KMS-11 (cell line): ENCODE data around the gene CLIP2.

Experiments used
- H2AFZ ChIP-seq: fragments of 200-600 bp; sonication (generic); 2 replicates; pipeline ENCODE4 v1.6.1; 2016; ENCODE audit warnings: antibody characterized with exemption, mixed run types, low read depth
- H3K27ac ChIP-seq: fragments of 200-600 bp; sonication (generic); 2 replicates; pipeline ENCODE4 v1.6.1; 2016; ENCODE audit warnings: mild to moderate bottlenecking, mixed run types
- H3K27me3 ChIP-seq: fragments of 200-600 bp; sonication (generic); 2 replicates; pipeline ENCODE4 v1.6.1; 2017; ENCODE audit warnings: mild to moderate bottlenecking, low read depth, mixed run types, moderate library complexity; ENCODE audit not compliant: insufficient read depth
- H3K36me3 ChIP-seq: fragments of 200-600 bp; sonication (generic); 2 replicates; pipeline ENCODE4 v1.6.1; 2017; ENCODE audit warnings: mild to moderate bottlenecking, mixed run types; ENCODE audit not compliant: insufficient read depth
- H3K4me1 ChIP-seq: fragments of 200-600 bp; sonication (generic); 2 replicates; pipeline ENCODE4 v1.6.1; 2016; ENCODE audit warnings: mild to moderate bottlenecking, low read depth, mixed run types; ENCODE audit not compliant: poor library complexity, severe bottlenecking
- H3K4me2 ChIP-seq: fragments of 200-600 bp; sonication (generic); 2 replicates; pipeline ENCODE4 v1.7.0; 2016; ENCODE audit warnings: mild to moderate bottlenecking, mixed run types
- H3K4me3 ChIP-seq: fragments of 200-600 bp; sonication (generic); IDR thresholded peaks from 2 replicates; pipeline ENCODE4 v1.6.1; 2017; ENCODE audit warnings: low read depth, low read length, mixed read lengths; ENCODE audit not compliant: insufficient read depth
- H3K79me2 ChIP-seq: fragments of 200-600 bp; sonication (generic); 2 replicates; pipeline ENCODE4 v1.6.1; 2016; ENCODE audit warnings: low read depth, mixed run types; ENCODE audit not compliant: insufficient read depth
- H3K9ac ChIP-seq: fragments of 200-600 bp; sonication (generic); 2 replicates; pipeline ENCODE4 v1.6.1; 2016; ENCODE audit warnings: mild to moderate bottlenecking, mixed run types
- H4K20me1 ChIP-seq: fragments of 200-600 bp; sonication (generic); 2 replicates; pipeline ENCODE4 v1.6.1; 2016; ENCODE audit warnings: mild to moderate bottlenecking, mixed run types; ENCODE audit not compliant: insufficient read depth
- CTCF ChIP-seq: fragments of 200-600 bp; sonication (generic); conservative IDR thresholded peaks from 2 replicates; pipeline ENCODE4 v1.6.1; 2017; ENCODE audit warnings: low read depth, mild to moderate bottlenecking, antibody characterized with exemption, low read length, moderate library complexity, mixed read lengths

The CLIP2 gene

GRCh38 chr7:74356589-74357315 is 67.5 kb downstream of the CLIP2 start:
- H3K9ac ChIP-seq, result no peak overlapping the region
- no peaks in the 10 kb centered on the region; the same call in 1 of the 2 replicates for H3K27me3 ChIP-seq
- no peaks in the 10 kb centered on the region for H3K36me3 ChIP-seq
- no peak overlapping the region for H3K4me3 ChIP-seq
- H3K4me2 ChIP-seq, result no peak overlapping the region
- H3K27ac ChIP-seq, result no peak overlapping the region
- H2AFZ ChIP-seq, result no peak overlapping the region
- no peaks in the 10 kb centered on the region for H3K79me2 ChIP-seq
- H3K4me1 ChIP-seq, result no peaks in the 10 kb centered on the region
- H4K20me1 ChIP-seq, result no peaks in the 10 kb centered on the region
- TF ChIP-seq CTCF, result no peak

GRCh38 chr7:74360008-74360407 is 70.8 kb downstream of the CLIP2 start:
- Histone ChIP-seq H3K27ac (no peak overlapping the region), H3K36me3 (no peaks in the 10 kb centered on the region), H3K4me2 (no peak overlapping the region), H3K27me3 (no peaks in the 10 kb centered on the region), H2AFZ (no peak overlapping the region), H3K4me3 (no peak overlapping the region), H3K79me2 (no peaks in the 10 kb centered on the region), H4K20me1 (no peaks in the 10 kb centered on the region), H3K9ac (no peak overlapping the region), H3K4me1 (no peaks in the 10 kb centered on the region)
- no peak for TF ChIP-seq CTCF

- Histone ChIP-seq H4K20me1 (no peaks in the 10 kb centered on the region), H3K9ac (no peak overlapping the region)
- TF ChIP-seq CTCF, result no peak
Observed at GRCh38 chr7:74362266-74362665, 73.1 kb downstream of the CLIP2 start.

GRCh38 chr7:74364061-74364460 is 74.9 kb downstream of the CLIP2 start:
- no peaks in the 10 kb centered on the region for H4K20me1 ChIP-seq
- no peak overlapping the region for H3K27ac ChIP-seq
- H3K79me2 ChIP-seq, result no peaks in the 10 kb centered on the region
- no peak overlapping the region for H3K9ac ChIP-seq
- TF ChIP-seq CTCF, result no peak
- H3K36me3 ChIP-seq, result no peaks in the 10 kb centered on the region
- H2AFZ ChIP-seq, result no peak overlapping the region
- H3K27me3 ChIP-seq, result no peaks in the 10 kb centered on the region
- H3K4me2 ChIP-seq, result no peak overlapping the region
- H3K4me1 ChIP-seq, result no peaks in the 10 kb centered on the region
- H3K4me3 ChIP-seq, result no peak overlapping the region

More at GRCh38 chr7:74362266-74362665, 73.1 kb downstream of the CLIP2 start:
- H3K4me2 ChIP-seq, result no peak overlapping the region
- no peaks in the 10 kb centered on the region for H3K27me3 ChIP-seq
- no peaks in the 10 kb centered on the region for H3K4me1 ChIP-seq
- no peak overlapping the region for H3K27ac ChIP-seq
- no peaks in the 10 kb centered on the region for H3K36me3 ChIP-seq
- no peak overlapping the region for H2AFZ ChIP-seq
- no peaks in the 10 kb centered on the region for H3K79me2 ChIP-seq
- no peak overlapping the region for H3K4me3 ChIP-seq
